ENCODE data around the gene PSEN2. TPM values are rescaled to one million over a fixed set of nuclear protein-coding genes. Genes with fewer than 3 reads are reported as not detected.

The PSEN2 gene
- total RNA-seq, 1 experiment from 2014 or later = 17.4 TPM

GRCh38 chr1:226882187-226882586, 11.8 kb downstream of the PSEN2 start:
- Histone ChIP-seq H3K79me2 (ENCODE audit: insufficient read depth, low read length) (no peaks in the 10 kb centered on the region), H3K9me3 (ENCODE audit: control insufficient read depth, low read depth, low read length) (no peaks in the 10 kb centered on the region), H3K4me1 (ENCODE audit: insufficient read depth, low read length) (0 out of 2 replicates have a peak, but pooled peaks cover 2% of the 10 kb centered on the region), H2AFZ (ENCODE audit: low read length) (no peak overlapping the region), H4K8ac (replicated peaks; ENCODE audit: insufficient read length, low read depth, low read length) (no peak overlapping the region), H4K91ac (ENCODE audit: insufficient read length, low read depth, low read length) (no peak overlapping the region), H2AK5ac (ENCODE audit: insufficient read length, low read length) (no peak overlapping the region), H2BK20ac (ENCODE audit: low read depth, low read length, poor library complexity, severe bottlenecking) (no peak overlapping the region), H4K20me1 (ENCODE audit: control insufficient read depth, insufficient read depth, insufficient read length) (no peaks in the 10 kb centered on the region), H3K23me2 (ENCODE audit: insufficient read length, low read depth, low read length, poor library complexity, severe bottlenecking) (no peaks in the 10 kb centered on the region), H3K79me1 (ENCODE audit: insufficient read depth, low read depth, low read length, poor library complexity, severe bottlenecking) (no peaks in the 10 kb centered on the region), H3K18ac (ENCODE audit: insufficient read length, low read depth, low read length) (no peak overlapping the region), H2BK15ac (ENCODE audit: low read depth, low read length) (no peak overlapping the region), H3K27me3 (ENCODE audit: insufficient read depth, low read length) (no peaks in the 10 kb centered on the region), H3K56ac (ENCODE audit: insufficient read length, low read depth, low read length) (no peak overlapping the region), H3K4ac (ENCODE audit: low read depth, low read length) (no peak overlapping the region), H2BK5ac (ENCODE audit: insufficient read length, low read length) (no peak overlapping the region), H3K23ac (ENCODE audit: insufficient read length, low read depth, low read length) (no peak overlapping the region), H3K27ac (ENCODE audit: insufficient read length, low read depth, low read length) (no peak overlapping the region), H3K14ac (ENCODE audit: insufficient read depth, low read length) (no peak overlapping the region), H4K5ac (ENCODE audit: insufficient read length, low read depth, low read length) (no peak overlapping the region), H2BK120ac (ENCODE audit: low read depth, low read length, poor library complexity, severe bottlenecking) (no peak overlapping the region), H3T11ph (ENCODE audit: low read length) (no peak overlapping the region), H2BK12ac (ENCODE audit: insufficient read length, low read depth, low read length) (no peak overlapping the region), H3K4me2 (ENCODE audit: insufficient read depth, insufficient read length, low read length) (no peak overlapping the region), H3K9ac (ENCODE audit: extremely low read depth, insufficient read length, low read length) (no peak overlapping the region)
- H3K4me1 Mint-ChIP-seq = peaks cover 3% of the 10 kb centered on the region in 2 experiments; a peak in 2 of 4 replicates
- H3K27ac Mint-ChIP-seq = no peak overlapping the region
- no peak for TF ChIP-seq CTCF (conservative IDR thresholded peaks at IDR 0.05)
- H3K4me3 Mint-ChIP-seq = no peak overlapping the region
- peaks cover 14 to 56% (median 55%) of the 10 kb centered on the region in 3 experiments; a peak in 6 of 7 replicates for H3K36me3 Mint-ChIP-seq (ENCODE audit: insufficient read depth in 1 of 3, low read depth in 3 of 3)
- no CpG with 5 or more reads among the region's 5 CpGs for WGBS (ENCODE audit: extremely low coverage, insufficient read length, low lambda C conversion rate)
- DNase-seq = no peak
- no peaks in the 10 kb centered on the region for H3K27me3 Mint-ChIP-seq (ENCODE audit: low read depth)
- no peaks in the 10 kb centered on the region for H3K9me3 Mint-ChIP-seq
